ENCODE data around the gene PABPN1.
"Not testable (repeated sequence)": the region's sequence is repeated elsewhere in the genome, so short reads cannot be mapped to it uniquely, and the experiment has no call there.

PABPN1 gene

GRCh38 chr14:23319746-23320583 is 1.3 kb upstream of the PABPN1 start:
- no peak for DNase-seq (ENCODE audit: low spot score)
- Histone ChIP-seq H3K27ac (peak overlapping the region; percentile 91 to 96), H3K4me3 (peak overlapping the region; percentile 68)
- no peak for TF ChIP-seq CTCF (IDR thresholded peaks at IDR 0.05)

GRCh38 chr14:23321572-23322547 is 603 bp downstream of the PABPN1 start:
- TF ChIP-seq CTCF (IDR thresholded peaks at IDR 0.05): no peak
- Histone ChIP-seq H3K4me3 (peak overlapping the region; percentile 81), H3K27ac (peak overlapping the region; percentile 88 to 96)
- no peak for DNase-seq (ENCODE audit: low spot score)

GRCh38 chr14:23322568-23323517 is 1.6 kb downstream of the PABPN1 start:
- no peak for TF ChIP-seq CTCF (IDR thresholded peaks at IDR 0.05)
- peak overlapping the region; percentile 81 for H3K4me3 ChIP-seq
- H3K27ac ChIP-seq: peak overlapping the region in 1 of 2 donors; percentile 88
- no peak for DNase-seq (ENCODE audit: low spot score)

- DNase-seq (ENCODE audit: low spot score): no peak
- TF ChIP-seq CTCF (IDR thresholded peaks at IDR 0.05): no peak
- Histone ChIP-seq H3K4me3 (no peak overlapping the region), H3K27ac (no peak overlapping the region)
These were observed 2.7 kb downstream of the PABPN1 start for GRCh38 chr14:23323838-23324454.

GRCh38 chr14:23324455-23324846 is 3.2 kb downstream of the PABPN1 start:
- Histone ChIP-seq H3K4me3 (no peak overlapping the region), H3K27ac (no peak overlapping the region)
- TF ChIP-seq CTCF (IDR thresholded peaks at IDR 0.05): no peak
- DNase-seq (ENCODE audit: low spot score): no peak

- H3K27ac ChIP-seq: no peak overlapping the region
- no peak for TF ChIP-seq CTCF (IDR thresholded peaks at IDR 0.05)
- H3K4me3 ChIP-seq: no peak overlapping the region
- DNase-seq (ENCODE audit: low spot score): no peak
These were observed 3.7 kb downstream of the PABPN1 start for GRCh38 chr14:23324993-23325392.

GRCh38 chr14:23325746-23326145 is 4.5 kb downstream of the PABPN1 start:
- not testable (repeated sequence) for DNase-seq (ENCODE audit: low spot score); H3K4me3 ChIP-seq; H3K27ac ChIP-seq
